HCT116 (cell line): ENCODE results near the gene IPO5. TPM values are rescaled to one million over a fixed set of nuclear protein-coding genes. Genes with fewer than 3 reads are reported as not detected.

Experiments used
- ATAC-seq: fragments of 200-7000 bp; cut with Tn5 transposase; 2 replicates; pipeline ENCODE4 v1.9.1; 2020; ENCODE audit warnings: mild to moderate bottlenecking, moderate library complexity
- BruUV-seq: library from RNA; stranded (reverse); fragments of 400-500 nt; replicated peaks from 2 replicates; lab custom pipeline; 2021; lab: Mats Ljungman, UMichigan
- CTCF ChIA-PET: fragments of 300-600 bp; sonication (Branson Sonifier 250); formaldehyde crosslinking; loops from one replicate; lab custom pipeline; 2021; ENCODE audit warnings: antibody characterized with exemption; lab: Charles Lee
- POLR2A ChIA-PET: fragments of 300-600, 350-600 bp; sonication (Branson Sonifier 250); formaldehyde crosslinking; loops from one replicate; lab custom pipeline; 2021; ENCODE audit warnings: antibody characterized with exemption; lab: Charles Lee
- RAD21 ChIA-PET, 2 experiments: fragments of 300-600 bp; sonication (Branson Sonifier 250); formaldehyde crosslinking; loops; one replicate each; lab custom pipeline; 2023; ENCODE audit warnings: low total read pairs in 2 of 2; ENCODE audit not compliant: uncharacterized antibody in 2 of 2, unreplicated experiment in 2 of 2, low non-redundant PET in 1 of 2; lab: Charles Lee
- DNase-seq: peaks from one replicate; pipeline ENCODE4 v3.0.0-alpha.2; 2010; ENCODE audit warnings: low read depth, low spot score
- H2AFZ ChIP-seq: fragments of 200-600 bp; shearing (Covaris generic), sonication (generic); 2 replicates; pipeline ENCODE4 v1.6.1; 2017; ENCODE audit warnings: low read depth, mixed run types, mixed read lengths, antibody characterized with exemption, low read length; ENCODE audit not compliant: poor library complexity, severe bottlenecking
- H3K27ac ChIP-seq: 2 replicates; pipeline ENCODE4 v1.5.1; 2012; ENCODE audit warnings: low read depth, low read length
- H3K27me3 ChIP-seq: fragments of 200-600 bp; sonication (generic); 2 replicates; pipeline ENCODE4 v1.6.1; 2016; ENCODE audit warnings: mixed run types, low read length, mixed read lengths; ENCODE audit not compliant: insufficient read depth
- H3K36me3 ChIP-seq, 2 experiments: fragments of 200-500 bp in 1 of 2; fragments of 200-600 bp in 1 of 2; sonication (Bioruptor generic) in 1 of 2; sonication (generic) in 1 of 2; 2 replicates each; pipeline versions ENCODE4 v1.5.1 to v1.6.1; 2014 to 2016; ENCODE audit warnings: low read length in 2 of 2, inconsistent platforms in 1 of 2, mixed read lengths in 1 of 2, mixed run types in 1 of 2; ENCODE audit not compliant: insufficient read depth in 2 of 2, control insufficient read depth in 1 of 2
- H3K4me1 ChIP-seq, 2 experiments: fragments of 200-600 bp in 1 of 2; sonication (generic) in 1 of 2; 2 replicates each; pipeline versions ENCODE4 v1.5.1 to v1.6.1; 2012 to 2017; ENCODE audit warnings: low read length in 2 of 2, inconsistent platforms in 1 of 2, mild to moderate bottlenecking in 1 of 2, mixed read lengths in 1 of 2, mixed run types in 1 of 2, moderate library complexity in 1 of 2; ENCODE audit not compliant: insufficient read depth in 2 of 2, control insufficient read depth in 1 of 2
- H3K4me2 ChIP-seq: fragments of 200-600 bp; sonication (generic); 2 replicates; pipeline ENCODE4 v1.6.1; 2017; ENCODE audit warnings: mixed run types, low read length, mixed read lengths
- H3K4me3 ChIP-seq, 2 experiments: fragments of 200-600 bp in 1 of 2; sonication (generic) in 1 of 2; replicated peaks in 1 of 2; 2 replicates each; pipeline ENCODE4 v1.5.1; 2011 to 2016; ENCODE audit warnings: low read length in 2 of 2, control low read depth in 1 of 2, low read depth in 1 of 2, mild to moderate bottlenecking in 1 of 2, mixed read lengths in 1 of 2, mixed run types in 1 of 2
- H3K79me2 ChIP-seq: fragments of 200-600 bp; sonication (generic); 2 replicates; pipeline ENCODE4 v1.6.1; 2017; ENCODE audit warnings: mild to moderate bottlenecking, mixed run types, low read length, moderate library complexity, mixed read lengths; ENCODE audit not compliant: insufficient read depth
- H3K9ac ChIP-seq: fragments of 200-600 bp; sonication (generic); 2 replicates; pipeline ENCODE4 v1.6.1; 2016; ENCODE audit warnings: low read length, mixed read lengths
- H3K9me2 ChIP-seq: fragments of 200-600 bp; sonication (generic), shearing (Covaris generic); 2 replicates; pipeline ENCODE4 v1.6.1; 2017; ENCODE audit warnings: mixed run types, mild to moderate bottlenecking, moderate library complexity; ENCODE audit not compliant: insufficient read depth
- H3K9me3 ChIP-seq, 2 experiments: fragments of 200-500 bp in 1 of 2; fragments of 200-600 bp in 1 of 2; sonication (Bioruptor generic) in 1 of 2; sonication (generic) in 1 of 2; 2 replicates each; pipeline ENCODE4 v1.6.1; 2014 to 2017; ENCODE audit warnings: low read length in 2 of 2, mixed read lengths in 2 of 2, inconsistent platforms in 1 of 2, low read depth in 1 of 2, mild to moderate bottlenecking in 1 of 2, mixed run types in 1 of 2, moderate library complexity in 1 of 2; ENCODE audit not compliant: control insufficient read depth in 1 of 2, insufficient read depth in 1 of 2
- H4K20me1 ChIP-seq: fragments of 200-600 bp; sonication (generic), shearing (Covaris generic); 2 replicates; pipeline ENCODE4 v1.6.1; 2017; ENCODE audit warnings: mixed run types, mild to moderate bottlenecking, moderate library complexity; ENCODE audit not compliant: insufficient read depth
- ATF3 ChIP-seq: IDR thresholded peaks from 2 replicates; pipeline ENCODE4 v1.6.1; 2012
- CBX3 ChIP-seq: IDR thresholded peaks from 2 replicates; pipeline ENCODE4 v1.6.1; 2012; ENCODE audit warnings: low read depth
- CEBPB ChIP-seq: IDR thresholded peaks from 2 replicates; pipeline ENCODE4 v1.6.1; 2012; ENCODE audit warnings: low read depth
- ELF1 ChIP-seq: IDR thresholded peaks from 2 replicates; pipeline ENCODE4 v1.6.1; 2012; ENCODE audit warnings: low read depth, borderline replicate concordance
- EZH2 ChIP-seq: fragments of 200-600 bp; sonication (generic); IDR thresholded peaks from 2 replicates; pipeline ENCODE4 v1.6.1; 2017; ENCODE audit warnings: antibody characterized with exemption, mixed run types
- FOSL1 ChIP-seq: IDR thresholded peaks from 2 replicates; pipeline ENCODE4 v1.6.1; 2012; ENCODE audit warnings: low read depth
- JUND ChIP-seq: IDR thresholded peaks from 2 replicates; pipeline ENCODE4 v1.6.1; 2012
- POLR2A ChIP-seq: IDR thresholded peaks from 2 replicates; pipeline ENCODE4 v1.7.0; 2011; ENCODE audit warnings: borderline replicate concordance; ENCODE audit not compliant: insufficient read depth, insufficient read length; ENCODE audit errors: extremely low read depth
- POLR2AphosphoS5 ChIP-seq: IDR thresholded peaks from 2 replicates; pipeline ENCODE4 v1.6.1; 2011; ENCODE audit warnings: mild to moderate bottlenecking, low read depth, low read length, moderate library complexity
- RAD21 ChIP-seq: IDR thresholded peaks from 2 replicates; pipeline ENCODE4 v1.6.1; 2012; ENCODE audit warnings: low read depth, mild to moderate bottlenecking
- REST ChIP-seq: IDR thresholded peaks from 2 replicates; pipeline ENCODE4 v1.6.1; 2012; ENCODE audit warnings: low read depth
- SIN3A ChIP-seq: IDR thresholded peaks from 2 replicates; pipeline ENCODE4 v1.6.1; 2012; ENCODE audit warnings: low read depth
- SP1 ChIP-seq: IDR thresholded peaks from 2 replicates; pipeline ENCODE4 v1.6.1; 2012; ENCODE audit warnings: low read depth
- SRF ChIP-seq: IDR thresholded peaks from 2 replicates; pipeline ENCODE4 v1.6.1; 2012; ENCODE audit warnings: low read depth
- TCF7L2 ChIP-seq: IDR thresholded peaks from 2 replicates; pipeline ENCODE4 v1.7.0; 2011; ENCODE audit warnings: borderline replicate concordance, inconsistent platforms; ENCODE audit not compliant: insufficient read depth, insufficient read length; ENCODE audit errors: extremely low read depth
- ZFX ChIP-seq: fragments of 450-650 bp; IDR thresholded peaks from 2 replicates; pipeline ENCODE4 v1.6.1; 2017
- ZNF274 ChIP-seq: fragments of 200-500 bp; sonication (Bioruptor generic); IDR thresholded peaks from 2 replicates; pipeline ENCODE4 v1.6.1; 2014; ENCODE audit warnings: mild to moderate bottlenecking, low read depth, low read length, inconsistent platforms
- intact Hi-C: fragments of 100-400 bp; cut with micrococcal nuclease; formaldehyde crosslinking; loops from 2 replicates; pipeline ENCODE4 v1.10.0; 2022
- total RNA-seq: library from RNA; stranded (reverse); gene quantifications from one replicate; pipeline ENCODE4 v1.2.1, GENCODE V29; 2021; ENCODE audit not compliant: unreplicated experiment
- TF ChIP-seq, protein P1 (sequence below): IDR thresholded peaks from 2 replicates; pipeline ENCODE4 v1.6.1; 2012
- TF ChIP-seq, protein P2 (sequence below): IDR thresholded peaks from 2 replicates; pipeline ENCODE4 v1.6.1; 2011; ENCODE audit warnings: mild to moderate bottlenecking, low read length, moderate library complexity; ENCODE audit not compliant: insufficient replicate concordance; ENCODE audit errors: extremely low read depth
- TF ChIP-seq, protein P3 (sequence below), 3 experiments: fragments of 200-600 bp in 1 of 3; sonication (generic) in 1 of 3; IDR thresholded peaks in 2 of 3; conservative IDR thresholded peaks in 1 of 3; 2 replicates each; pipeline ENCODE4 v1.5.1; 2012 to 2017; ENCODE audit warnings: low read depth in 2 of 3, low read length in 2 of 3, antibody characterized with exemption in 1 of 3, borderline replicate concordance in 1 of 3, control low read depth in 1 of 3, mild to moderate bottlenecking in 1 of 3, mixed read lengths in 1 of 3, mixed run types in 1 of 3, moderate library complexity in 1 of 3; ENCODE audit not compliant: insufficient read depth in 1 of 3

IPO5 gene
- total RNA-seq, 1 experiment from 2014 or later: 237 TPM

DNA sequence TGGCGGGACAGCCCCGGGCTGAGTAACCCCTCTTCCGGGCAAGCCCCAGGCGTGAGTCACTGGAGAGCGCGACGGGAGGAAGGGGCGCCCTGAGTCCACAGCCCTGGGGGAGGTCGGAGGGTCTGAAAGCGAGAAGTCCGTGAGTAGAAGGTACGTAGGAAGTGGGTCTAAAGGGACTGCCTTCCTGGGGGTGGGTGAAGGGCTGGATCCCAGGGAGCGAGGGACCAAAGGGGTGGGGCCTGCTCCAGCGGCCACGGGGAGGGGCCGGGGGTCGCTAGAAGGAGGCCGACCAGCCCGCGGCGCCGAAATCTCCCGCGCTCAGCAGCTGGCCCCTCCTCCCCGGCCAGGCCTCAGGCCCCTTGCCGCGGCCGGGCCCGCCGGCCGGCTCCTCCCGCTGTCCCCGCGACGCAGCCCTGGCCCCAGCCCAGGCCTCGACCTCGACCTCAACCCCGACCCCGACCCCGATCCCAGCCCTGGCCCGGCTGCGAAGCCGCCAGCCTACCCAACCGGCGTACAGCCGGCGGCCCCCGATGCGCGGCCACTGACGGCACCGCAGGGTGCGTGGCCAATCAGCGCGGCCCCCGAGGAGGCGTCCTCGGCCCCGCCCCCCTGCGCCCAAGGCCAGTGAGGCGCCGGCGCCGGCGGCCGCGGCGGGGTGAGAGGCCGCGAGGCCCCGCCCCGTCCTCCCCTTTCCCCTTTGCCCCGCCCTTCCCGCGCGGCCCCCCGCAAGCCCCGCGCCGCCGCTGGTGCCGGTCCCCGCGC lies 22.6 kb downstream of the IPO5 start:
- POLR2A ChIA-PET: no interaction called here
- no TSS peak for BruUV-seq
- TF ChIP-seq TCF7L2 (no peak), POLR2AphosphoS5 (peak; percentile 83), FOSL1 (no peak), POLR2A (no peak), REST (no peak), ZFX (peak; percentile 85), ATF3 (no peak), ELF1 (no peak), SP1 (peak; percentile 45; the same call in 1 of the 2 replicates), CBX3 (no peak), RAD21 (no peak), JUND (no peak), EZH2 (no peak), SIN3A (peak; percentile 14; the same call in 1 of the 2 replicates), SRF (no peak), ZNF274 (no peak), CEBPB (no peak)
- TF ChIP-seq, protein P1, sequence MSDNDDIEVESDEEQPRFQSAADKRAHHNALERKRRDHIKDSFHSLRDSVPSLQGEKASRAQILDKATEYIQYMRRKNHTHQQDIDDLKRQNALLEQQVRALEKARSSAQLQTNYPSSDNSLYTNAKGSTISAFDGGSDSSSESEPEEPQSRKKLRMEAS: peak; percentile 30; the same call in 1 of the 2 replicates
- TF ChIP-seq, protein P2, sequence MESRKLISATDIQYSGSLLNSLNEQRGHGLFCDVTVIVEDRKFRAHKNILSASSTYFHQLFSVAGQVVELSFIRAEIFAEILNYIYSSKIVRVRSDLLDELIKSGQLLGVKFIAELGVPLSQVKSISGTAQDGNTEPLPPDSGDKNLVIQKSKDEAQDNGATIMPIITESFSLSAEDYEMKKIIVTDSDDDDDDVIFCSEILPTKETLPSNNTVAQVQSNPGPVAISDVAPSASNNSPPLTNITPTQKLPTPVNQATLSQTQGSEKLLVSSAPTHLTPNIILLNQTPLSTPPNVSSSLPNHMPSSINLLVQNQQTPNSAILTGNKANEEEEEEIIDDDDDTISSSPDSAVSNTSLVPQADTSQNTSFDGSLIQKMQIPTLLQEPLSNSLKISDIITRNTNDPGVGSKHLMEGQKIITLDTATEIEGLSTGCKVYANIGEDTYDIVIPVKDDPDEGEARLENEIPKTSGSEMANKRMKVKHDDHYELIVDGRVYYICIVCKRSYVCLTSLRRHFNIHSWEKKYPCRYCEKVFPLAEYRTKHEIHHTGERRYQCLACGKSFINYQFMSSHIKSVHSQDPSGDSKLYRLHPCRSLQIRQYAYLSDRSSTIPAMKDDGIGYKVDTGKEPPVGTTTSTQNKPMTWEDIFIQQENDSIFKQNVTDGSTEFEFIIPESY: no peak
- TF ChIP-seq, protein P3, sequence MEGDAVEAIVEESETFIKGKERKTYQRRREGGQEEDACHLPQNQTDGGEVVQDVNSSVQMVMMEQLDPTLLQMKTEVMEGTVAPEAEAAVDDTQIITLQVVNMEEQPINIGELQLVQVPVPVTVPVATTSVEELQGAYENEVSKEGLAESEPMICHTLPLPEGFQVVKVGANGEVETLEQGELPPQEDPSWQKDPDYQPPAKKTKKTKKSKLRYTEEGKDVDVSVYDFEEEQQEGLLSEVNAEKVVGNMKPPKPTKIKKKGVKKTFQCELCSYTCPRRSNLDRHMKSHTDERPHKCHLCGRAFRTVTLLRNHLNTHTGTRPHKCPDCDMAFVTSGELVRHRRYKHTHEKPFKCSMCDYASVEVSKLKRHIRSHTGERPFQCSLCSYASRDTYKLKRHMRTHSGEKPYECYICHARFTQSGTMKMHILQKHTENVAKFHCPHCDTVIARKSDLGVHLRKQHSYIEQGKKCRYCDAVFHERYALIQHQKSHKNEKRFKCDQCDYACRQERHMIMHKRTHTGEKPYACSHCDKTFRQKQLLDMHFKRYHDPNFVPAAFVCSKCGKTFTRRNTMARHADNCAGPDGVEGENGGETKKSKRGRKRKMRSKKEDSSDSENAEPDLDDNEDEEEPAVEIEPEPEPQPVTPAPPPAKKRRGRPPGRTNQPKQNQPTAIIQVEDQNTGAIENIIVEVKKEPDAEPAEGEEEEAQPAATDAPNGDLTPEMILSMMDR (IDR thresholded peaks at IDR 0.05 in 2 of 3, conservative IDR thresholded peaks at IDR 0.05 in 1 of 3; ENCODE audit: borderline replicate concordance in 1 of 3, insufficient read depth in 1 of 3, low read depth in 2 of 3, low read length in 2 of 3): no peak

More for the DNA sequence above, 22.6 kb downstream of the IPO5 start:
- Histone ChIP-seq H3K27ac (peak overlapping the region; percentile 90), H3K4me3 (peak overlapping the region; percentile 67 to 78), H3K4me2 (peak overlapping the region; percentile 99), H3K79me2 (peaks cover 42% of the 10 kb centered on the region), H3K9me2 (no peaks in the 10 kb centered on the region), H3K9ac (peak overlapping the region; percentile 95), H2AFZ (no peak overlapping the region), H3K4me1 (peaks cover 12 to 30% of the 10 kb centered on the region in 2 experiments), H3K27me3 (no peaks in the 10 kb centered on the region), H3K9me3 (no peaks in the 10 kb centered on the region), H4K20me1 (peaks cover 15% of the 10 kb centered on the region; the same call in 1 of the 2 replicates), H3K36me3 (peaks cover 0 to 12% of the 10 kb centered on the region in 2 experiments; a peak in 2 of 4 replicates)
- intact Hi-C loops: loop anchor here (1.0 to 10.0 kb wide), 2 partner anchors 121 to 541 kb away; partner anchors contain the start of gene RAP2A
- RAD21 ChIA-PET: no interaction called here
- ATAC-seq: peak; percentile 92
- peak; percentile 42 for DNase-seq
- CTCF ChIA-PET: no interaction called here
